IMR-90 (cell line): Measurements from ENCODE around the gene KLLN. TPM values are rescaled to one million over a fixed set of nuclear protein-coding genes. Genes with fewer than 3 reads are reported as not detected.

Source experiments
- ATAC-seq: fragments of 200-7000 bp; cut with Tn5 transposase; 2 replicates; pipeline ENCODE4 v1.9.1; 2020; ENCODE audit warnings: low read depth, mild to moderate bottlenecking, moderate library complexity
- BruUV-seq: library from RNA; stranded (reverse); fragments of 400-500 nt; replicated peaks from 2 replicates; lab custom pipeline; 2021; lab: Mats Ljungman, UMichigan
- CTCF ChIA-PET: fragments of 300-600 bp; formaldehyde crosslinking; extraction: SDS; loops from one replicate; lab custom pipeline; 2021; ENCODE audit warnings: antibody characterized with exemption; lab: Yijun Ruan, JAX
- POLR2A ChIA-PET: fragments of 300-600 bp; sonication (Branson Sonifier 250); formaldehyde crosslinking; loops from one replicate; lab custom pipeline; 2022; ENCODE audit warnings: antibody characterized with exemption; ENCODE audit not compliant: unreplicated experiment; lab: Charles Lee
- DNase-seq: peaks from one replicate; pipeline ENCODE4 v3.0.0; 2013
- H2AFZ ChIP-seq: replicated peaks from 2 replicates; pipeline ENCODE3; 2013; ENCODE audit warnings: low read length, mild to moderate bottlenecking; ENCODE audit not compliant: poor library complexity
- H2AK5ac ChIP-seq: 2 replicates; pipeline ENCODE4 v1.6.1; 2013; ENCODE audit warnings: low read depth, low read length, inconsistent platforms
- H2AK9ac ChIP-seq: replicated peaks from 2 replicates; pipeline ENCODE3; 2013; ENCODE audit warnings: mild to moderate bottlenecking, low read depth, low read length, moderate library complexity; ENCODE audit not compliant: poor library complexity
- H2BK120ac ChIP-seq: 2 replicates; pipeline ENCODE4 v1.6.1; 2013; ENCODE audit warnings: low read depth, low read length, inconsistent platforms
- H2BK15ac ChIP-seq: 3 replicates; pipeline ENCODE4 v1.6.1; 2013; ENCODE audit warnings: low read depth, low read length, inconsistent platforms
- H2BK20ac ChIP-seq: 2 replicates; pipeline ENCODE4 v1.6.1; 2013; ENCODE audit warnings: low read depth, mild to moderate bottlenecking, inconsistent platforms, low read length, moderate library complexity
- H2BK5ac ChIP-seq: 2 replicates; pipeline ENCODE4 v1.6.1; 2013; ENCODE audit warnings: mild to moderate bottlenecking, low read depth, low read length, inconsistent platforms; ENCODE audit not compliant: poor library complexity, severe bottlenecking
- H3K14ac ChIP-seq: replicated peaks from 2 replicates; pipeline ENCODE4 v1.6.1; 2013; ENCODE audit warnings: low read depth, low read length, inconsistent platforms
- H3K18ac ChIP-seq: 2 replicates; pipeline ENCODE4 v1.6.1; 2013; ENCODE audit warnings: low read depth, low read length, control low read depth
- H3K23ac ChIP-seq: 2 replicates; pipeline ENCODE4 v1.6.1; 2013; ENCODE audit warnings: low read depth, low read length, inconsistent platforms
- H3K27ac ChIP-seq: 2 replicates; pipeline ENCODE4 v1.5.1; 2013; ENCODE audit warnings: mild to moderate bottlenecking, control low read depth, low read length; ENCODE audit not compliant: insufficient read depth
- H3K27me3 ChIP-seq: 2 replicates; pipeline ENCODE4 v1.6.1; 2013; ENCODE audit warnings: low read length; ENCODE audit not compliant: control insufficient read depth, insufficient read depth
- H3K36me3 ChIP-seq: 2 replicates; pipeline ENCODE4 v1.6.1; 2013; ENCODE audit warnings: low read length, mixed read lengths; ENCODE audit not compliant: control insufficient read depth, insufficient read depth
- H3K4ac ChIP-seq: 2 replicates; pipeline ENCODE4 v1.6.1; 2013; ENCODE audit warnings: low read depth, low read length, inconsistent platforms
- H3K4me1 ChIP-seq: 2 replicates; pipeline ENCODE4 v1.6.1; 2013; ENCODE audit warnings: low read length, mixed read lengths; ENCODE audit not compliant: control insufficient read depth, insufficient read depth
- H3K4me2 ChIP-seq: 2 replicates; pipeline ENCODE4 v1.6.1; 2013; ENCODE audit warnings: low read depth, mild to moderate bottlenecking, control low read depth, low read length, moderate library complexity
- H3K4me3 ChIP-seq: 2 replicates; pipeline ENCODE4 v1.5.1; 2013; ENCODE audit warnings: low read depth, mild to moderate bottlenecking, control low read depth, low read length, moderate library complexity; ENCODE audit not compliant: insufficient read depth
- H3K56ac ChIP-seq: 2 replicates; pipeline ENCODE4 v1.6.1; 2013; ENCODE audit warnings: low read length, inconsistent platforms; ENCODE audit not compliant: insufficient read depth; ENCODE audit errors: extremely low read depth
- H3K79me1 ChIP-seq, 2 experiments: 2 replicates each; pipeline ENCODE4 v1.6.1; 2013; ENCODE audit warnings: low read length in 2 of 2, inconsistent platforms in 1 of 2, low read depth in 1 of 2
- H3K9ac ChIP-seq: 2 replicates; pipeline ENCODE4 v1.6.1; 2013; ENCODE audit warnings: low read depth, low read length, control low read depth
- H3K9me1 ChIP-seq: 2 replicates; pipeline ENCODE4 v1.6.1; 2013; ENCODE audit warnings: low read length, inconsistent platforms; ENCODE audit not compliant: insufficient read depth
- H3K9me3 ChIP-seq: 2 replicates; pipeline ENCODE4 v1.6.1; 2013; ENCODE audit warnings: low read length; ENCODE audit not compliant: control insufficient read depth, insufficient read depth
- H4K20me1 ChIP-seq: 2 replicates; pipeline ENCODE4 v1.6.1; 2013; ENCODE audit warnings: low read length, inconsistent platforms; ENCODE audit not compliant: insufficient read depth
- H4K5ac ChIP-seq: 2 replicates; pipeline ENCODE4 v1.6.1; 2013; ENCODE audit warnings: mild to moderate bottlenecking, low read depth, low read length, control low read depth
- H4K8ac ChIP-seq, 2 experiments: 2 replicates each; pipeline ENCODE4 v1.6.1; 2013; ENCODE audit warnings: low read depth in 2 of 2, low read length in 2 of 2, control low read depth in 1 of 2, inconsistent platforms in 1 of 2
- H4K91ac ChIP-seq: 2 replicates; pipeline ENCODE4 v1.6.1; 2013; ENCODE audit warnings: low read depth, low read length, inconsistent platforms; ENCODE audit not compliant: insufficient read depth
- BHLHE40 ChIP-seq: fragments of 150-350 bp; IDR thresholded peaks from 2 replicates; pipeline ENCODE4 v1.6.1; 2016; ENCODE audit warnings: mild to moderate bottlenecking, low read depth, low read length
- CEBPB ChIP-seq: IDR thresholded peaks from 2 replicates; pipeline ENCODE4 v1.6.1; 2012; ENCODE audit warnings: low read depth, low read length, improper control_type of control experiment
- CHD1 ChIP-seq: IDR thresholded peaks from 2 replicates; pipeline ENCODE4 v1.6.1; 2012; ENCODE audit warnings: low read depth, low read length, improper control_type of control experiment
- ELK1 ChIP-seq: fragments of 150-350 bp; IDR thresholded peaks from 2 replicates; pipeline ENCODE4 v1.6.1; 2016; ENCODE audit warnings: low read depth, mild to moderate bottlenecking, low read length, moderate library complexity, borderline replicate concordance
- FOS ChIP-seq: fragments of 150-350 bp; IDR thresholded peaks from 2 replicates; pipeline ENCODE4 v1.6.1; 2016; ENCODE audit warnings: low read depth, low read length
- MAFK ChIP-seq: IDR thresholded peaks from 2 replicates; pipeline ENCODE4 v1.6.1; 2012; ENCODE audit warnings: low read depth, low read length, improper control_type of control experiment
- MAZ ChIP-seq: IDR thresholded peaks from 2 replicates; pipeline ENCODE4 v1.6.1; 2012; ENCODE audit warnings: low read depth, mild to moderate bottlenecking, low read length, improper control_type of control experiment, moderate library complexity, borderline replicate concordance
- MXI1 ChIP-seq: IDR thresholded peaks from 2 replicates; pipeline ENCODE4 v1.6.1; 2012; ENCODE audit warnings: low read depth, mild to moderate bottlenecking, low read length, moderate library complexity, borderline replicate concordance
- NFE2L2 ChIP-seq: fragments of 150-350 bp; IDR thresholded peaks from 2 replicates; pipeline ENCODE4 v1.6.1; 2016; ENCODE audit warnings: low read depth, mild to moderate bottlenecking, low read length
- POLR2A ChIP-seq: IDR thresholded peaks from 2 replicates; pipeline ENCODE4 v1.6.1; 2012; ENCODE audit warnings: mild to moderate bottlenecking, low read depth, low read length
- RAD21 ChIP-seq: IDR thresholded peaks from 2 replicates; pipeline ENCODE4 v1.6.1; 2012; ENCODE audit warnings: low read length, improper control_type of control experiment
- RCOR1 ChIP-seq: IDR thresholded peaks from 2 replicates; pipeline ENCODE4 v1.6.1; 2012; ENCODE audit warnings: mild to moderate bottlenecking, low read length, improper control_type of control experiment; ENCODE audit not compliant: insufficient replicate concordance
- RFX5 ChIP-seq: IDR thresholded peaks from 2 replicates; pipeline ENCODE4 v1.8.0; 2012; ENCODE audit warnings: low read depth, mild to moderate bottlenecking, low read length, moderate library complexity
- SMC3 ChIP-seq: fragments of 150-350 bp; IDR thresholded peaks from 2 replicates; pipeline ENCODE4 v1.6.1; 2016; ENCODE audit warnings: low read depth, mild to moderate bottlenecking, antibody characterized with exemption, low read length, moderate library complexity
- USF2 ChIP-seq: fragments of 150-350 bp; IDR thresholded peaks from 2 replicates; pipeline ENCODE4 v1.6.1; 2017; ENCODE audit warnings: mild to moderate bottlenecking, antibody characterized with exemption, low read length, low read depth
- WGBS, 2 experiments: methylation state at CpG; one replicate each; pipeline versions ENCODE4 v1.1.5 to v1.1.7; 2013; ENCODE audit warnings: missing lambda C conversion rate in 2 of 2; ENCODE audit not compliant: insufficient read length in 1 of 2; ENCODE audit errors: extremely low coverage in 2 of 2; 5-methylcytosine and 5-hydroxymethylcytosine counted together
- dilution Hi-C: fragments of 300-500 bp; cut with HindIII; formaldehyde crosslinking; loops from one replicate; pipeline ENCODE4 v1.14.3; 2018; ENCODE audit warnings: low sequenced_read_pairs; ENCODE audit not compliant: unreplicated experiment
- in situ Hi-C: fragments of 300-500 bp; cut with MboI; formaldehyde crosslinking; loops from 3 replicates; pipeline ENCODE4 v1.14.3; 2019; ENCODE audit warnings: low sequenced_read_pairs, inconsistent platforms, mixed read lengths
- intact Hi-C: fragments of 100-400 bp; cut with micrococcal nuclease; formaldehyde crosslinking; loops from 2 replicates; pipeline ENCODE4 v1.10.0; 2022
- polyA plus RNA-seq, 3 experiments: library from polyadenylated mRNA; depleted of rRNA; stranded (reverse); fragments of >200 nt; gene quantifications; 2 replicates each; pipeline ENCODE4 v1.2.3, GENCODE V29; 2012; ENCODE audit warnings: low replicate concordance in 1 of 3
- total RNA-seq: library from RNA; depleted of rRNA; stranded (reverse); fragments of >200 nt; gene quantifications from 2 replicates; pipeline ENCODE4 v1.2.3, GENCODE V29; 2012
- TF ChIP-seq, protein P1 (sequence below): conservative IDR thresholded peaks from 2 replicates; pipeline ENCODE4 v1.5.1; 2012; ENCODE audit warnings: mild to moderate bottlenecking, low read depth, low read length, improper control_type of control experiment

The KLLN gene
- total and polyA plus RNA-seq, 2 of the 4 experiments (the other 2 are of a cell fraction) = 0.36 TPM

- Histone ChIP-seq H2BK120ac (peak overlapping the region; percentile 96), H3K36me3 (no peaks in the 10 kb centered on the region), H3K9ac (no peak overlapping the region), H3K9me3 (no peaks in the 10 kb centered on the region), H3K14ac (peak overlapping the region; percentile 97), H3K9me1 (peaks cover 14% of the 10 kb centered on the region), H4K8ac (peak overlapping the region; percentile 10 to 94; a peak in 3 of 4 replicates), H3K79me1 (peaks cover 0 to 10% of the 10 kb centered on the region in 2 experiments; a peak in 2 of 4 replicates), H4K5ac (peak overlapping the region; percentile 98), H2AK5ac (peak overlapping the region; percentile 100), H3K27ac (peak overlapping the region; percentile 79; the same call in 1 of the 2 replicates), H3K23ac (peak overlapping the region; percentile 51; the same call in 1 of the 2 replicates), H3K4me2 (no peak overlapping the region), H4K91ac (peak overlapping the region; percentile 92), H2BK15ac (peak overlapping the region; percentile 88; the same call in 2 of the 3 replicates), H3K18ac (peak overlapping the region; percentile 96), H4K20me1 (no peaks in the 10 kb centered on the region), H3K4me3 (no peak overlapping the region), H3K56ac (no peak overlapping the region), H2AK9ac (peak overlapping the region; percentile 66), H3K4me1 (peaks cover 7% of the 10 kb centered on the region; the same call in 1 of the 2 replicates), H2BK20ac (peak overlapping the region; percentile 100), H3K4ac (peak overlapping the region; percentile 98), H2BK5ac (peak overlapping the region; percentile 99), H2AFZ (peak overlapping the region; percentile 3), H3K27me3 (no peaks in the 10 kb centered on the region)
- ATAC-seq = no peak
- ChIA-PET POLR2A (no interaction called here), CTCF (no interaction called here)
- TF ChIP-seq POLR2A (no peak), RCOR1 (no peak), BHLHE40 (no peak), CHD1 (no peak), RAD21 (no peak), MAFK (no peak), MAZ (no peak), RFX5 (no peak), NFE2L2 (no peak), USF2 (no peak), MXI1 (no peak), ELK1 (no peak), FOS (no peak), SMC3 (no peak), CEBPB (no peak)
- TF ChIP-seq, protein P1, sequence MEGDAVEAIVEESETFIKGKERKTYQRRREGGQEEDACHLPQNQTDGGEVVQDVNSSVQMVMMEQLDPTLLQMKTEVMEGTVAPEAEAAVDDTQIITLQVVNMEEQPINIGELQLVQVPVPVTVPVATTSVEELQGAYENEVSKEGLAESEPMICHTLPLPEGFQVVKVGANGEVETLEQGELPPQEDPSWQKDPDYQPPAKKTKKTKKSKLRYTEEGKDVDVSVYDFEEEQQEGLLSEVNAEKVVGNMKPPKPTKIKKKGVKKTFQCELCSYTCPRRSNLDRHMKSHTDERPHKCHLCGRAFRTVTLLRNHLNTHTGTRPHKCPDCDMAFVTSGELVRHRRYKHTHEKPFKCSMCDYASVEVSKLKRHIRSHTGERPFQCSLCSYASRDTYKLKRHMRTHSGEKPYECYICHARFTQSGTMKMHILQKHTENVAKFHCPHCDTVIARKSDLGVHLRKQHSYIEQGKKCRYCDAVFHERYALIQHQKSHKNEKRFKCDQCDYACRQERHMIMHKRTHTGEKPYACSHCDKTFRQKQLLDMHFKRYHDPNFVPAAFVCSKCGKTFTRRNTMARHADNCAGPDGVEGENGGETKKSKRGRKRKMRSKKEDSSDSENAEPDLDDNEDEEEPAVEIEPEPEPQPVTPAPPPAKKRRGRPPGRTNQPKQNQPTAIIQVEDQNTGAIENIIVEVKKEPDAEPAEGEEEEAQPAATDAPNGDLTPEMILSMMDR = no peak
- 71% methylated on average over 1 of the region's 4 CpGs; no CpG with 5 or more reads in 1 of the 2 experiments for WGBS, 2 experiments
- DNase-seq = no peak
- dilution Hi-C loops = no loop called here
- in situ Hi-C loops = no loop called here
- BruUV-seq = no TSS peak
- intact Hi-C loops = no loop called here
Observed at GRCh38 chr10:87843714-87844113, 19.6 kb downstream of the KLLN start.
